Loucy (cell line): ENCODE results near the gene PEX14.

Experiments
- CTCF ChIP-seq: fragments of 200-600 bp; sonication (generic); conservative IDR thresholded peaks from 2 replicates; pipeline ENCODE4 v1.5.1; 2014; ENCODE audit warnings: mild to moderate bottlenecking, antibody characterized with exemption, low read length
- EZH2phosphoT487 ChIP-seq: fragments of 200-600 bp; IDR thresholded peaks from 2 replicates; pipeline ENCODE4 v1.6.1; 2018; ENCODE audit warnings: antibody characterized with exemption, mild to moderate bottlenecking, moderate library complexity, borderline replicate concordance

GRCh38 chr1:10634075-10634427 is 159.3 kb downstream of the PEX14 start:
- TF ChIP-seq CTCF (no peak), EZH2phosphoT487 (no peak)
